ENCODE data around the gene RAB31. TPM values are rescaled to one million over a fixed set of nuclear protein-coding genes. Genes with fewer than 3 reads are reported as not detected.
A peak's percentile ranks its signal among the peaks of the same experiment; 100 is the strongest.
"Not testable (repeated sequence)": the region's sequence is repeated elsewhere in the genome, so short reads cannot be mapped to it uniquely, and the experiment has no call there.

The RAB31 gene
- total RNA-seq, 3 donors from 2014 or later: 22.4 to 110 (median 32.4) TPM

DNA sequence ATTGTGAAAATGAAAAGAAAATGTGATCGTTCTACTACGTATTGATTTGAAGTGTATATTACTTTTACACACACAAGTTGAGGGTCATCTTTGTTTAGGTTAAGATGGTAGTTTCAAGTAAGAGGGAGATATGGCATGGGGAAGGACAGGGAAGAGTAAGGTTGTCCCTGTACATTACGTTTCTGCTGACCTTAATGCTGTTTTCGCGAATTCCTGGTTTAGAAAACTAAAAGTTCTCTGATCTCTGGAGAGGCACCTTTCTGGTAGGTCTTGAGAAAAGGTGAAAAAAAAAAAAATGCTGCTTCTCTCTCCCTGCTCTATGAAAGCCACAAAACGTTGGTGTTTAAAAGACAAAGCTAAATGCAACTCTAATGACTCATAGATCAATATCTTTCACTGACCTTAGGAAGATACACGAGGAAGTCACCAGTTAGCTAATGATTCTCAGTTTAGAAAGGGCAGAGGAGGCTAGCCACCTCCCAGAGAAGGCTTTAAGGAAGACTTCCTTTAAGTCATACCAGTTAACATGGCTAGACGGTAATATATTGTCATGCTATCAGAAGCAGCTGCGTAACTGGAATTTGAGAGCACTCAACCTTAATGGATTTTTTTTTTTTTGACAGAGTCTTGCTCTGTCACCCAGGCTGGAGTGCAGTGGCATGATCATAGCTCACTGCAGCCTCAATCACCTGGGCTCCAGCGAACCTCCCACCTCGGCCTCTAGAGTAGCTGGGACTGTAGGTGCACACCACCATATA lies 190.9 kb downstream of the RAB31 start:
- Histone ChIP-seq H3K9me3 (no peaks in the 10 kb centered on the region), H3K36me3 (no peaks in the 10 kb centered on the region), H3K4me3 (no peak overlapping the region), H3K27me3 (no peaks in the 10 kb centered on the region), H3K27ac (peak overlapping the region in 1 of 2 donors; percentile 30), H3K4me1 (no peaks in the 10 kb centered on the region)
- intact Hi-C loops (cut with DNase I; ENCODE audit: low total_unique reads): no loop called here
- DNase-seq (ENCODE audit: low spot score in 2 of 2): no peak
- TF ChIP-seq, protein P1, sequence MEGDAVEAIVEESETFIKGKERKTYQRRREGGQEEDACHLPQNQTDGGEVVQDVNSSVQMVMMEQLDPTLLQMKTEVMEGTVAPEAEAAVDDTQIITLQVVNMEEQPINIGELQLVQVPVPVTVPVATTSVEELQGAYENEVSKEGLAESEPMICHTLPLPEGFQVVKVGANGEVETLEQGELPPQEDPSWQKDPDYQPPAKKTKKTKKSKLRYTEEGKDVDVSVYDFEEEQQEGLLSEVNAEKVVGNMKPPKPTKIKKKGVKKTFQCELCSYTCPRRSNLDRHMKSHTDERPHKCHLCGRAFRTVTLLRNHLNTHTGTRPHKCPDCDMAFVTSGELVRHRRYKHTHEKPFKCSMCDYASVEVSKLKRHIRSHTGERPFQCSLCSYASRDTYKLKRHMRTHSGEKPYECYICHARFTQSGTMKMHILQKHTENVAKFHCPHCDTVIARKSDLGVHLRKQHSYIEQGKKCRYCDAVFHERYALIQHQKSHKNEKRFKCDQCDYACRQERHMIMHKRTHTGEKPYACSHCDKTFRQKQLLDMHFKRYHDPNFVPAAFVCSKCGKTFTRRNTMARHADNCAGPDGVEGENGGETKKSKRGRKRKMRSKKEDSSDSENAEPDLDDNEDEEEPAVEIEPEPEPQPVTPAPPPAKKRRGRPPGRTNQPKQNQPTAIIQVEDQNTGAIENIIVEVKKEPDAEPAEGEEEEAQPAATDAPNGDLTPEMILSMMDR (IDR thresholded peaks at IDR 0.05): no peak
- TF ChIP-seq POLR2AphosphoS5 (IDR thresholded peaks at IDR 0.05) (no peak), POLR2A (IDR thresholded peaks at IDR 0.05) (no peak)

DNA sequence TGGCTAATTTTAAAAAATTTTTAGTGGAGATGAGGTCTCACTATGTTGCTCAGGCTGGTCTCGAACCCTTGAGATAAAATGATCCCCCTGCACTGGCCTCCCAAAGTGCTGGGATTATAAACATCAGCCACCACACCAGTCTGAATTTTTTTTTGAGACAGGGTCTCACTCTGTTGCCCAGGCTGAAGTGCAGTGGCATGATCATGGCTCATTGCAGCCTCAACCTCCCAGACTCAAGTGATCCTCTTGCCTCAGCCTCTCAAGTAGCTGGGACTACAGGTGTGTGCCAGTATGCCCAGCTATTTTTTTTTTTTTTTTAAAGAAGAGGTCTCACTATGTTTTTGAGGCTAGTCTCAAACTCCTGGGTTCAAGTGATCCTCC lies 191.4 kb downstream of the RAB31 start:
- H3K4me3 ChIP-seq; intact Hi-C loops (cut with DNase I; ENCODE audit: low total_unique reads); H3K9me3 ChIP-seq; H3K4me1 ChIP-seq; H3K27me3 ChIP-seq; DNase-seq (ENCODE audit: low spot score in 2 of 2); H3K36me3 ChIP-seq: not testable (repeated sequence)
- H3K27ac ChIP-seq: peak overlapping the region in 1 of 2 donors; percentile 30

DNA sequence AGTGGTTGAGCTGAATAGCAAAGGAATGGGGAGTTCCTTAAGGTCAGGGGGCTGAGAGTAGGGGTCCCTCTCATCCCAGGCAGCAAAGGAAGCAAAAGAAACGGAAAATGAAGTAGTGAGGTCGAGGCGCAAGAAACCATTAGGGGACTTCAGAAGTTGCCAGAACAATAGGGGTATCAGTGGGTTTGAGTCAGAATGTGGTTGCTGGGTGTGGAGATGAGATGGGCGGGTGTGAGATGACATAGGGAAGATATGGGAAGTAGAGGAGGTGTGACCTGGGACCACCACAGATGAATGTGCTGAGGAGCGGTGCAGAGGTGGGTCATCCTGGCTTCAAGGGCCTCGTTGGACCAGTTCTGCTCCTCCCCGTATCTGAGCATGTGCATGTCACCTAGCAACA lies 192.6 kb downstream of the RAB31 start:
- Histone ChIP-seq H3K4me3 (no peak overlapping the region), H3K27me3 (no peaks in the 10 kb centered on the region), H3K36me3 (no peaks in the 10 kb centered on the region), H3K27ac (no peak overlapping the region), H3K4me1 (no peaks in the 10 kb centered on the region), H3K9me3 (no peaks in the 10 kb centered on the region)
- no peak for DNase-seq (ENCODE audit: low spot score in 2 of 2)
- TF ChIP-seq POLR2AphosphoS5 (IDR thresholded peaks at IDR 0.05) (no peak), POLR2A (IDR thresholded peaks at IDR 0.05) (no peak)
- TF ChIP-seq, protein P1 (IDR thresholded peaks at IDR 0.05): no peak
- intact Hi-C loops (cut with DNase I; ENCODE audit: low total_unique reads): no loop called here

DNA sequence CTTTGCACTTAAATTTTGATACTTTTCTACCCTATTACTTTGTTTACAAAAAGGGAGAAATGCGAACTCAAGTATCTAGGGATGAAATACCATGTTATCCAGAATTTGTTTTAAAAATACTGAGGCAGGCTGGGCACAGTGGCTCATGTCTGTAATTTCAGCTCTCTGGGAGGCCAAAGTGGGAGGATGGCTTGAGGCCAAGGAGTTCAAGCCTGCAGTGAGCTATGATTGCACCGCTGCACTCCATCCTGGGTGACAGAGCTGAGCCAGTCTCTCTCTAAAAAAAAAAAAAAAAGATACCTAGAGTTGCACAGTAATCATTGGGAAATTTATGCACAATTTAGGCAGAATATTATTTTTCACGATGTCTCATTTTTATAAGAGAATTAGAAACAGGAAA lies 193.3 kb downstream of the RAB31 start:
- DNase-seq (ENCODE audit: low spot score in 2 of 2): no peak
- intact Hi-C loops (cut with DNase I; ENCODE audit: low total_unique reads): no loop called here
- Histone ChIP-seq H3K36me3 (no peaks in the 10 kb centered on the region), H3K4me1 (no peaks in the 10 kb centered on the region), H3K4me3 (no peak overlapping the region), H3K27me3 (no peaks in the 10 kb centered on the region), H3K9me3 (no peaks in the 10 kb centered on the region), H3K27ac (no peak overlapping the region)
- TF ChIP-seq, protein P1 (IDR thresholded peaks at IDR 0.05): no peak
- no peak for TF ChIP-seq POLR2AphosphoS5 (IDR thresholded peaks at IDR 0.05)
- no peak for TF ChIP-seq POLR2A (IDR thresholded peaks at IDR 0.05)

DNA sequence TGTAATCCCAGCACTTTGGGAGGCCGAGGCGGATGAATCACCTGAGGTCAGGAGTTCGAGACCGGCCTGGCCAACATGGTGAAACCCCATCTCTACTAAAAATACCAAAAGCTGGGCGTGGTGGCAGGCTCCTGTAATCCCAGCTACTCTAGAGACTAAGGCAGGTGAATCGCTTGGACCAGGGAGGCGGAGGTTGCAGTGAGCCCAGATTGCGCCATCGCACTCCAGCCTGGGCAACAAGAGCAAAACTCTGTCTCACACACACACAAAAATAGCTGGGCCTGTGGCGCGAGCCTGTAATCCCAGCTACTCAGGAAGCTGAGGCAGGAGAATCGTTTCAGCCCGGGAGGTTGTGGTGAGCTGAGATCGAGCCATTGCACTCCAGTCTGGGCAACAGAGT lies 194.2 kb downstream of the RAB31 start:
- H3K27me3 ChIP-seq; DNase-seq (ENCODE audit: low spot score in 2 of 2); H3K27ac ChIP-seq; intact Hi-C loops (cut with DNase I; ENCODE audit: low total_unique reads); H3K36me3 ChIP-seq; H3K4me1 ChIP-seq; H3K9me3 ChIP-seq; H3K4me3 ChIP-seq: not testable (repeated sequence)

DNA sequence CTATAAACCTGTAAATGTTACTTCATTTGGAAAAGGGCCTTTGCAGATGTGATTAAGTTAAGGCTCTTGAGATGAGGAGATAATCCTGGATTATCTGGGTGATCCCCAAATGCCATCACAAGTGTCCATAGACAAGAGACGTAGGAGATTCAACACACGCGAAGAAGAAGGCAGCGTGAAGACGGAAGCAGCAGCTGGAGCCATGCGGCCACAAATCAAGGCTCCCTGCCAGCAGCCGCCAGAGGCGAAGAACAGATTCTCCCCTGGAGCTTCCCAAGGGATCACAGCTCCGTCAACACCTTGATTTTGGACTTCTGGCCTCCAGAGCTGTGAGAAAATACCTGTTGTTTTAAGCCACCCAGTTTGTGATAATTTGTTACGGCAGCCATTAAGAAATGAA lies 194.7 kb downstream of the RAB31 start:
- Histone ChIP-seq H3K9me3 (no peaks in the 10 kb centered on the region), H3K36me3 (no peaks in the 10 kb centered on the region), H3K27me3 (no peaks in the 10 kb centered on the region), H3K4me1 (no peaks in the 10 kb centered on the region), H3K4me3 (no peak overlapping the region), H3K27ac (no peak overlapping the region)
- no peak for DNase-seq (ENCODE audit: low spot score in 2 of 2)
- TF ChIP-seq POLR2A (IDR thresholded peaks at IDR 0.05) (no peak), POLR2AphosphoS5 (IDR thresholded peaks at IDR 0.05) (no peak)
- TF ChIP-seq, protein P1 (IDR thresholded peaks at IDR 0.05): no peak
- intact Hi-C loops (cut with DNase I; ENCODE audit: low total_unique reads): no loop called here

Data from breast epithelium (tissue), 4 donors.